PFSK-1 (cell line): ENCODE results near the gene FOXO1.

Experiments
- POLR2AphosphoS5 ChIP-seq: IDR thresholded peaks from 2 replicates; pipeline ENCODE4 v1.6.1; 2012; ENCODE audit warnings: low read depth, mild to moderate bottlenecking, control low read depth, low read length, moderate library complexity
- TF ChIP-seq, protein P1 (sequence below), 2 experiments: IDR thresholded peaks; 2 replicates each; pipeline versions ENCODE4 v1.6.1 to v1.8.0; 2011 to 2012; ENCODE audit warnings: low read depth in 2 of 2, low read length in 2 of 2, control low read depth in 1 of 2, inconsistent platforms in 1 of 2, mild to moderate bottlenecking in 1 of 2, moderate library complexity in 1 of 2; ENCODE audit not compliant: insufficient read depth in 1 of 2

DNA sequence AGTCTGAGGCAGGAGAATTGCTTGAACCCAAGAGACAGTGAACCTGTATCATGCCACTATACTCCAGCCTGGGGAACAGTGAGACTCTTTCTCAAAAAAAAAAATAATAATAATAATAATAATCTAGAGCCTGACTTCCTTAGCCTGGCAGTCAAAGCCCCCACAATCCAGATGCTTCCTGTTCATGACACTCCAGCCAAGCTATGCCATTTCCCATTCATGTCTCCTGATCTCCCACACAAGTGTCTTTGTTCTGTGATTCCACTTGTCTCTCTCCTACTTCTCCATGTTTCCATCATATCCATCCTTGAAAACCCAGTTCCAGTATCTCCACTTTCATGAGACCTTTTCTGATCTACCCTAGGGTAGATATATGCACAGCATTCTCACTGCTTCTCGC, 150.7 kb downstream of the FOXO1 start:
- TF ChIP-seq, protein P1, sequence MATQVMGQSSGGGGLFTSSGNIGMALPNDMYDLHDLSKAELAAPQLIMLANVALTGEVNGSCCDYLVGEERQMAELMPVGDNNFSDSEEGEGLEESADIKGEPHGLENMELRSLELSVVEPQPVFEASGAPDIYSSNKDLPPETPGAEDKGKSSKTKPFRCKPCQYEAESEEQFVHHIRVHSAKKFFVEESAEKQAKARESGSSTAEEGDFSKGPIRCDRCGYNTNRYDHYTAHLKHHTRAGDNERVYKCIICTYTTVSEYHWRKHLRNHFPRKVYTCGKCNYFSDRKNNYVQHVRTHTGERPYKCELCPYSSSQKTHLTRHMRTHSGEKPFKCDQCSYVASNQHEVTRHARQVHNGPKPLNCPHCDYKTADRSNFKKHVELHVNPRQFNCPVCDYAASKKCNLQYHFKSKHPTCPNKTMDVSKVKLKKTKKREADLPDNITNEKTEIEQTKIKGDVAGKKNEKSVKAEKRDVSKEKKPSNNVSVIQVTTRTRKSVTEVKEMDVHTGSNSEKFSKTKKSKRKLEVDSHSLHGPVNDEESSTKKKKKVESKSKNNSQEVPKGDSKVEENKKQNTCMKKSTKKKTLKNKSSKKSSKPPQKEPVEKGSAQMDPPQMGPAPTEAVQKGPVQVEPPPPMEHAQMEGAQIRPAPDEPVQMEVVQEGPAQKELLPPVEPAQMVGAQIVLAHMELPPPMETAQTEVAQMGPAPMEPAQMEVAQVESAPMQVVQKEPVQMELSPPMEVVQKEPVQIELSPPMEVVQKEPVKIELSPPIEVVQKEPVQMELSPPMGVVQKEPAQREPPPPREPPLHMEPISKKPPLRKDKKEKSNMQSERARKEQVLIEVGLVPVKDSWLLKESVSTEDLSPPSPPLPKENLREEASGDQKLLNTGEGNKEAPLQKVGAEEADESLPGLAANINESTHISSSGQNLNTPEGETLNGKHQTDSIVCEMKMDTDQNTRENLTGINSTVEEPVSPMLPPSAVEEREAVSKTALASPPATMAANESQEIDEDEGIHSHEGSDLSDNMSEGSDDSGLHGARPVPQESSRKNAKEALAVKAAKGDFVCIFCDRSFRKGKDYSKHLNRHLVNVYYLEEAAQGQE (IDR thresholded peaks at IDR 0.05; ENCODE audit: insufficient read depth in 1 of 2, low read depth in 2 of 2, low read length in 2 of 2): no peak
- no peak for TF ChIP-seq POLR2AphosphoS5
